Activated CD8-positive, alpha-beta memory T cell treated with anti-CD3 and anti-CD28 coated beads, Interleukin-2, amount 50 U/mL, for 48 hours (primary cell): ENCODE measurements around the gene SAC3D1.
A peak's percentile ranks its signal among the peaks of the same experiment; 100 is the strongest.
"Not testable (repeated sequence)": the region's sequence is repeated elsewhere in the genome, so short reads cannot be mapped to it uniquely, and the experiment has no call there.

Experiments
- DNase-seq: peaks from one replicate; pipeline ENCODE4 v3.0.0-alpha.2; 2020

Gene SAC3D1

GRCh38 chr11:65040847-65041622 lies at the start of gene SAC3D1:
Gene SAC3D1 (plus strand): TSS chr11:65041210. CDS start chr11:65041293, 83 bp downstream.
- DNase-seq = peak; percentile 91

DNA sequence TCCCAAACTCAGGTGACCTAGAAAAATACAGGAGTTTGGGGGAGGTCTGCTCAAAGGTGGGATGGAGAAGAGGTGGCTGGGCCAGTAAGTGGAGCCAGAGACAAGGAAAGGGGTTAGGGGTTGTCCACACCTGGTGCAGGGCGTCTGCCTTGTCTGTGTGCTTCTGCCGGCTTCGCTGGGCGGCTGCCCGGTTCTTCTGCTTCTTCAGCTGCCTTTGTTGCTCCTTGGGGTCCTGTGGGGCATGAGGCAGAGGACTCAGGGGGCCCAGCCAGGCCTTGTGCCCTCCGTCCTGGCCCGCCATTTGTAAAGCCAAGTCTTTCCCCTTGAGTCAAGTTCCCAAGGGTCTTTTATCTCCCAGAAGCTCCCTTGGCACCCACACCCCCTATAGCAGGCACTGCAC lies 46.7 kb upstream of the SAC3D1 start:
- no peak for DNase-seq

DNA sequence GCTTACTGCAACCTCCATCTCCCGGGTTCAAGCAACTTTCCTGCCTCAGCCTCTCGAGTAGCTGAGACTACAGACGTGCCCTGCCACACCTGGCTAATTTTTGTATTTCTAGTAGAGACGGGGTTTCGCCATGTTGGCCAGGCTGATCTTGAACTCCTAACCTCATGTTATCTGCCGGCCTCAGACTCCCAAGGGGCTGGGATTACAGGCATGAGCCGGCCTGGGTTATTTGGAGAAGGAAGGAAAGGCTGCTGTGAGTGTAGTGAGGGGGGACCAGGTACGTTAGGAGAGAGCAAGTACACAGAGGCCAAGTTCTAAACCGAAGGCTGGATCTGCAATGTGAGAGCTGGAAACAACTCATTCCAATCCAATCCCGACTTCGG lies 44.7 kb upstream of the SAC3D1 start:
- no peak for DNase-seq

DNA sequence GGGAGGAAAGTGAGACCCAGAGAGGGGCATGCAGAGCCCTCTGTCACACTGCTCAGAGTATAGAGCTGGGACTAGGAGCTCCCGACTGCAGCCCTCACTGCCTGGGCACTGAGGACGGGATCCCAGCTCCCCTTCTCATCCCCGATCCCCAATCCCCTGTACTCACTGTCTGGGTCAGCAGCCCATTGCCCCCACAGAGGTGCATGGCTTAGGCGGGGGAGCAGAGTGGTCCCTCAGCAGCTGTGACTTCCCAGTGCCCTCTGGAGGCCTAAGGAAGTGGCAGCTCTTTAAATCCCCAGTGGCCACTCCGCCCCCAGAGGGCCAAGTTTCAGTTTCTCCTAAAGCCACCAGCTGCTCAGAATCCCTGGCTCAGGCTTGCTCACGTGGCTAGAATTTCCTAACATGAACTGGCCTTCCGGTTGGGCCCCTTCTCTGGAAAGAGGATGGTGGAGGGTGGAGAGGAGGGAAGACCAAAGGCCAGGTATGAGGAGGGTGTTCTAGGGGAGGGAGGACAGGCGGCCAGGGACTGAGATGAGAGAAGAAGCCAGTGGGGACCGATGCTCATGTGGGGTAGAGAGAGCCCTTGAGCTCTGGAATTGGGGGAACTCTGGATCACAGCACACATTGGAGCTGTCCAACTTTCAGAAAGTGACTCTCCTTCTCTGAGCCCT lies 44.2 kb upstream of the SAC3D1 start, which contains the start of gene BATF2:
Gene BATF2 (minus strand): TSS at position 262 of the 671 bp plus-strand sequence. CDS start 57 bp downstream, at position 205.
- no peak for DNase-seq

DNA sequence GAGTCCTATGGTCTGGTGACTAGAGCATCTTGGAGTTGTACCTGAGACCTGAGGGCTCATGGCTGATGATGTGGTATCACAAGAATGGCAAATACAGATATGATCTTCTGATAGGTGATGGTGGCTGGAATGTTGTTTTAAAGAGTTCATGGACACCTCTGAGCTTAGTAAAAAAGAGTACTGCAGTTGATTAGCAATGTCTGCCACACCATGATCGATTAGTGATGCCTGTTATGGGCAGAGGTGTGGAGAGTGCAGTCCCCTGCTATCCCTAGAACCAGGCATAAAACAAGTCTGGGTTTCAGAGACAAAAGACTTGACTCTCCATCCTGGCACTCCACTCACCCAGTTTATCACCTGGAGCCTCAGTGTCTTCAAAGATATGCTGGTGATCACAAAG lies 42.9 kb upstream of the SAC3D1 start:
- no peak for DNase-seq

DNA sequence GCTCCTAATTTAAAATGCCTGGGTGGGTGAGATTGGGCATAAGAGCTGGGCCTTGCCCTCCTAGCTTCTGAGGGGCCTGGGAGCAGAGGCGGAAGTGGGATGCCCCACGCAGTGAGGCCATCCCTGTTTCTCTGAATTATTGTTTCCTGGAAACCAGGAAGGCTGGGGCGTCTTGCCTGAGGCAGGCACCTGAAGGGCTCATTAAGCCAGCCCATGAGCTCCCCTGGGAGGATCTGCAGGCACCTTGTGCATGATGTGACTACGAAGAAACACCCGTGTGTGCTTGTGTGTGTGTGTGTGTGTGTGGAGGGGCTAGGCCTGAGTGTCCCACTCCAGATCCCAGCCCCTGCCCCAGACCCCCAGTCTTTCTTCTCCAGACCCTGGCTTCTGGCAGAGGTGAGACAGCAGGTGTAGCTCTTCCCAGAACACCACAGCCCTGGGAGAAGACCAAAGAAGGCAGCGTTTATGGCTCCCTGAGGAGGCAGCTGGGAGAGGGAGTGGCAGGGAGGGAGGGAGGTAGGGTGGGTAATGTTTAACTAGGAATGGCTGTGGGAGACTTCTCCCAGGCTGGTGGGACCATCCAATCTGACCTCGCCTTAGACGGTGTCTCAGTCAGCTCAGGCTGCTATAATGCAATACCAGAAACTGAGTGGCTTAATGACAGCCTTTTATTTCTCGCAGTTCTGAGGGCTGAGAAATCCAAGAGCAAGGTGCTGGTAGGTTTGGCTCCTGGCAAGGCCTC lies 42.1 kb upstream of the SAC3D1 start:
- DNase-seq = no peak

DNA sequence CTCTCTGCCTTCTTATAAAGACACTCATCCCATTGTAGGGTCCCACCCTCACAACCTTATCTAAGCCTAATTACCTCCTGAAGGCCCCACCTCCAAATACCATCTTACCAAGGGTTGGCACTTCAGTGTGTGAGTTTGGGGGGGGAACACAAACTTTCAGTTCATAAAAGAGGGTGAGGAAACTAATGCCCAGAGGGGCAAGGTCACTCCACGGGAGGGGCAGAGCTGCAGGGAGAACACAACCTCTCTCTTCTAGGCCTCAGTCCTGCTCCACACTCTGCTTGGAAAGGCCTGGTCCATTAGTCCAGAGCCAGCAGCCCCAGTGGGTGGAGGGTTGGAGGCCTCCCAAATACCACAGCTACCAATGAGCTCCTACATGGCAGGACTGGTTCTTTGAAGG lies 41.5 kb upstream of the SAC3D1 start:
- no peak for DNase-seq

- no peak for DNase-seq
Measured at GRCh38 chr11:65002706-65003105, 38.3 kb upstream of the SAC3D1 start.

DNA sequence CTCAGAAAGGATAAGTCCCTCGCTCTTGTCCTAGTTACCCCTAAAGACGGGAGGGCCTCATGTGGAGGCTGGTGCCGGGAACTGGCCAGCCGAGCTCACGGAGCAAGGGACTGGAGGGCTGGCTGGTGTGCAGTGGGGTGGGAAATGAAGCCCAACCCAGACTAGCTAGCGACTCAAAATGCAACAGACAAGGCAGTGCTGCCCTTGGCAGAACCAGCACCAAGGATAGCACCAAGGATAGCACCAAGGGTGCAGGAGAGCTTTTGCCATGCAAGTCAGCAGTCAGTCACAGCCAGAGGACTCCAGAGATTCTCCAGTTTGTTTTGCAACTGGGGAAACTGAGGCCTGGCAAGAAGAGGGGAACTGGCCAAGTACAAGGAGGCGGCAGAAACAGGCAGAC lies 37.7 kb upstream of the SAC3D1 start:
- no peak for DNase-seq

DNA sequence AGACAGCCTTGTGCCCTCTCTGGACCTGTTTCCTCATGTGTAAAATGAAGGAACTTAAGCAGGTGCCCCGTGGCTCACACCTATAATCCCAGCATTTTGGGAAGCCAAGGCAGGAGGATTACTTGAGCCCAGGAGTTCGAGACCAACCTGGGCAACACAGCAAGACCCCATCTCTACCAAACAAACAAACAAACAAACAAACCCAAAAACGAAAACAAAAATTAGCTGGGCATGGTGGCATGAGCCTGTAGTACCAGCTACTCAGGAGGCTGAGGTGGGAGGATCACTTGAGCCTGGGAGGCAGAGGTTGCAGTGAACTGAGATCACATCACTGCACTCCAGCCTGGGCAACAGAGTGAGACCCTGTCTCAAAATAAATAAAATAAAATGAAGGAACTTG lies 37.0 kb upstream of the SAC3D1 start:
- DNase-seq = not testable (repeated sequence)

- no peak for DNase-seq
Measured at GRCh38 chr11:65008016-65008415, 33.0 kb upstream of the SAC3D1 start.

GRCh38 chr11:65008873-65009272 lies 32.1 kb upstream of the SAC3D1 start:
- DNase-seq = no peak

DNA sequence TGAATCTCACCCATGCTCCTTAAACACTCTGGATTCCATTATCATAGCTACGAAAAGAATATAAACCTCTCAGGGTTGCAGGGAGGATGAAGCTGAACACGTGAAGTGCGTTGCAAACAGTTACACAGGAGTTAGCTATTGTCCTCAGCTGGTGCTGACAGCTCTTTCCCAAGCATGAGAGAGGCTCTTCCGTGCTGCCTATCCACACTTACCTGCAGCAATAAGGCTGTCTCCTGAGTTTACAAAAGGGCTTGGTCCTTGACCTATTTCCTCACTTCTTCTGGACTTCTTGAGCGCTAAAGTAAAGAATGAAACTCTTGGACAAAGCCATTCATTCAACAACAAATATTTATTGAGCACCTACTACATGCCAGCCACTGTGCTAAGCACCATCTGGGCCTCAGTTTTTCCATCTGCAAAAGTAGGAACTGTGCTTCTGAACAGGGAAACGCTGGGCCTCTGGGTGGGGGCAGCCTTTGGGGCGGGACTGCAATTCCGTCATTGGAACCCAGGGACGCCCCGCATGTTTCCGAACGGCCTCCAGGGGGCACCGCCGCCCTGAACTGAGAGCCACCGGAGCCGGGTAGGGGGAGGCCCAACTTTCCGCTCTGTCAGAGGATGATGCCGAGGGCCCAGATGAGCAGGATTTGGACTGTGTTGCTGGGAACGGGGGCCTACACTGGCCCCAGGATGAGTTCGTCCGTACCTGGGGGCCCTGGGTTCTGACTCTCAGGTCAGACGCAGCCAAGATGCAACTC lies 27.7 kb upstream of the SAC3D1 start:
- peak; percentile 94 for DNase-seq

GRCh38 chr11:65013888-65014725 lies 26.9 kb upstream of the SAC3D1 start, which contains the start of gene ARL2:
Gene ARL2 (plus strand): TSS chr11:65014160. CDS start chr11:65014208, 48 bp downstream.
- peak; percentile 93 for DNase-seq

DNA sequence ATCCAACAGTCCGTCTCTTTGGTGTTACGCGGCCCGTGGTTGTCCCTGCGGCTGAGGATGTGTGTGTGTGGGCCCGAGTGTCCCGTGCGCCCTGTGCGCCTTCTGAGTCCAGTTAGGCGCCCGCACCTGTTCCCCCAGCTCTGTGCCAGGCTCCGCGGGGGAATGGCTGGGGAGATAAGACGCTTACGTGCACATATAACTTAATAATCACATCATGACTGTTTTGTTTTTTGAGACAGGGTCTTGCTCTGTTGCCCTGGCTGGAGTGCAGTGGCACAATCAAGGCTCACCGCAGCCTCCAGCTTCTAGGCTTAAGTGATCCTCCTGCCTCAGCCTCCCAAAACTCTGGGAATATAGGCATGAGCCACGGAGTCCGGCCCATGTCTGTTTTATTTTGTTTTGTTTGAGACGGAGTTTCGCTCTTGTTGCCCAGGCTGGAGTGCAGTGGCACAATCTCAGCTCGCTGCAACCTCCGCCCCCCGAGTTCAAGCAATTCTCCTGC lies 26.2 kb upstream of the SAC3D1 start:
- DNase-seq = no peak

GRCh38 chr11:65016705-65017104 lies 24.3 kb upstream of the SAC3D1 start:
- DNase-seq = no peak

DNA sequence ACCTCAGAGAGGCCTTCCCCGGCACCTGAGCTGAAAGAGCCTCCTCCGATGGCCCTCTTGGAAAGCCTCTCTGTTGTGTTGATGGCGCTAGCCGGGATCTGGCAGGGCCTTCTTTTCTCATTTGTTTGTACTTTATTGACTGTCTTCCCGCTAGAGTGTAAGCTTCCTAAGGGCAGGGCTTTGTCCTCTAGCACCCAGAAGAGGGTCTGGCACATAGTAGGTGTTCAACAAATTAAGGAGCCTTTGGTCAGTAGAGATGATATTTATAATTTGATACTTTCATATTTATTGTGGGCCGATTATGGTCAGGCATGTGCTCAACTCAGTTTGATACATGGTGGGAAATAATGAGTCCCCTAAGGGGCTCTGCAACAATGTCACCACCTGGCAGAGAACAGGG lies 23.1 kb upstream of the SAC3D1 start:
- no peak for DNase-seq

DNA sequence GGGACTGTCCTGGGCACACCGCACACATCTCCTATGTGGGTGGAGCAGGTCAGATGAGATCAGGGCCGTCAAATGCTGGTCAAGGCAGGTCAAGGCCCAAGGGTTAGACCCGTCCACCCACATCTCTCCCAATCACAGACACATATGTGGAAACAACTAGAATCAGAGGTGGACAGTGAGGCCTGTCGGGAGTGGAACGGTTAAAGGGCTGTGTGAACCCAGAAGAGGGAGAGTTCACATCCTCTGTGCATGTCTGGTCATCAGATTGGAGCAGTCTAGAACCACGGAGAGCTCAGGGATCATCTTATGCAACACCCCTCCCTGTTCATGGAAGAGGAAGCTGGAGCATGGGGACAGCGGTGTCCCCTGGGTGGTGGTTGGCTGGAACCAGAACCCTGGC lies 21.2 kb upstream of the SAC3D1 start:
- DNase-seq = no peak

- no peak for DNase-seq
Measured at GRCh38 chr11:65021003-65021402, 20.0 kb upstream of the SAC3D1 start.

GRCh38 chr11:65021509-65021908 lies 19.5 kb upstream of the SAC3D1 start:
- no peak for DNase-seq

DNA sequence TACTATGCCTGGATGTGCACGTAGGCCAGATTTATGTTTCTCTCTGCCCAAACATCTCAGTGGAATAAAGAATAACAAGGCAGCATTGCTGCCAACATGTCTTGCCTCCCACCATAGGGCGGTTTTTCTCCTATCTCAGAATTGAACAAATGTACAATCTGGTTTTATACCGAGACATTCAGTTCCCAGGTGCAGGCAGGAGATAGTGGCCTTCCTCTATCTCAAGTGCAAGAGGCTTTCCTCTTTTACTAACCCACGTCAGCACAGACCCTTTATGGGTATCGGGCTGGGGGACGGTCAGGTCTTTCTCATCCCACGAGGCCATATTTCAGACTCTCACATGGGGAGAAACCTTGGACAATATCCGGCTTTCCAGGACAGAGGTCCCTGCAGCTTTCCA lies 17.5 kb upstream of the SAC3D1 start:
- DNase-seq = not testable (repeated sequence)

DNA sequence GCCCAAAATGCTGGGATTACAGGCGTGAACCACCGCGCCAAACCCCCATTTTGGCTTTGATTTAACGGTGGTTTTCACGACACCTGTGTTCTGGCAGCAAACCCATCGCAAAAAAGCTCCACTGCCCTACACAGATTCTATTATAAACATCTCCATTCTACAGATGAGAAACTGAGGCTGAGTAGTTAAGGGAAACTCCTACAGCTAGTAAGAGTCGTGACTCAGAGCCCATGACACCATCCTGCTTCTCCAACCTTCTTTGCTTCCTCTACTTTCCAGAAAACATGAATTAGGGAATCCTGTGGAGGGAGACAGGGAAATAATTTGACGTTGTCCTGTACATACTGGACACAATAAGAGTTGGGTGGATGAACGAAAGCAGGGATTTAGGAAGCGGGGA lies 14.2 kb upstream of the SAC3D1 start:
- DNase-seq = no peak
